SK-N-SH treated with all-trans-retinoic acid at 6 μM for 48 hours (cell line): ENCODE results near the gene HEMK1.
A peak's percentile ranks its signal among the peaks of the same experiment; 100 is the strongest.

Source experiments
- ATAC-seq: fragments of 200-7000 bp; cut with Tn5 transposase; 3 replicates; pipeline ENCODE4 v1.9.1; 2020; ENCODE audit warnings: mild to moderate bottlenecking, moderate library complexity
- ARNTL ChIP-seq: fragments of 450-650 bp; formaldehyde crosslinking; IDR thresholded peaks from 2 replicates; pipeline ENCODE4 v1.5.0; 2020; ENCODE audit warnings: low read depth, mild to moderate bottlenecking, moderate library complexity, borderline replicate concordance
- BACH2 ChIP-seq: fragments of 250-450 bp; sonication (Bioruptor Pico); IDR thresholded peaks from 2 replicates; pipeline ENCODE4 v1.9.0; 2021; ENCODE audit warnings: mild to moderate bottlenecking, borderline replicate concordance
- CREB5 ChIP-seq: fragments of 250-450 bp; sonication (Bioruptor Pico); IDR thresholded peaks from 2 replicates; pipeline ENCODE4 v1.5.1; 2020; ENCODE audit warnings: low read depth, mild to moderate bottlenecking, moderate library complexity
- CSDC2 ChIP-seq: fragments of 250-450 bp; sonication (Bioruptor Pico); IDR thresholded peaks from 2 replicates; pipeline ENCODE4 v1.5.0; 2020; ENCODE audit warnings: mild to moderate bottlenecking, moderate library complexity
- CSRNP3 ChIP-seq: fragments of 250-450 bp; sonication (Bioruptor Pico); IDR thresholded peaks from 2 replicates; pipeline ENCODE4 v1.5.1; 2021; ENCODE audit warnings: mild to moderate bottlenecking, moderate library complexity
- ESRRG ChIP-seq: fragments of 250-450 bp; sonication (Bioruptor Pico); IDR thresholded peaks from 2 replicates; pipeline ENCODE4 v1.6.1; 2021; ENCODE audit warnings: mild to moderate bottlenecking
- GLIS3 ChIP-seq: fragments of 250-450 bp; sonication (Bioruptor Pico); IDR thresholded peaks from 2 replicates; pipeline ENCODE4 v1.5.0; 2020; ENCODE audit warnings: mild to moderate bottlenecking, moderate library complexity
- ISL1 ChIP-seq: fragments of 250-450 bp; sonication (Bioruptor Pico); IDR thresholded peaks from 2 replicates; pipeline ENCODE4 v2.1.2; 2022; ENCODE audit warnings: mild to moderate bottlenecking, moderate library complexity
- PPARA ChIP-seq: fragments of 250-450 bp; sonication (Bioruptor Pico); IDR thresholded peaks from 2 replicates; pipeline ENCODE4 v1.5.0; 2020; ENCODE audit warnings: mild to moderate bottlenecking, borderline replicate concordance
- RARB ChIP-seq: fragments of 250-450 bp; sonication (Bioruptor Pico); IDR thresholded peaks from 2 replicates; pipeline ENCODE4 v1.8.0; 2021; ENCODE audit warnings: mild to moderate bottlenecking, moderate library complexity
- SNAI2 ChIP-seq: fragments of 250-450 bp; sonication (Bioruptor Pico); IDR thresholded peaks from 2 replicates; pipeline ENCODE4 v1.5.0; 2020; ENCODE audit warnings: mild to moderate bottlenecking, moderate library complexity
- TCF4 ChIP-seq: fragments of 250-450 bp; sonication (Bioruptor Pico); IDR thresholded peaks from 2 replicates; pipeline ENCODE4 v1.8.0; 2021; ENCODE audit warnings: mild to moderate bottlenecking, moderate library complexity, borderline replicate concordance
- TOX ChIP-seq: fragments of 250-450 bp; sonication (Bioruptor Pico); IDR thresholded peaks from 2 replicates; pipeline ENCODE4 v1.8.0; 2021; ENCODE audit warnings: mild to moderate bottlenecking, moderate library complexity, borderline replicate concordance
- TSHZ2 ChIP-seq: fragments of 250-450 bp; sonication (Bioruptor Pico); IDR thresholded peaks from 2 replicates; pipeline ENCODE4 v1.5.0; 2020; ENCODE audit warnings: mild to moderate bottlenecking, moderate library complexity
- ZC3H10 ChIP-seq: fragments of 250-450 bp; sonication (Bioruptor Pico); IDR thresholded peaks from 2 replicates; pipeline ENCODE4 v1.5.1; 2021; ENCODE audit warnings: mild to moderate bottlenecking, moderate library complexity
- ZFP3 ChIP-seq: fragments of 250-450 bp; sonication (Bioruptor Pico); IDR thresholded peaks from 2 replicates; pipeline ENCODE4 v1.5.0; 2020; ENCODE audit warnings: mild to moderate bottlenecking, moderate library complexity
- ZNF565 ChIP-seq: fragments of 450-650 bp; formaldehyde crosslinking; conservative IDR thresholded peaks from 2 replicates; pipeline ENCODE4 v1.5.0; 2020; ENCODE audit warnings: low read depth, mild to moderate bottlenecking, moderate library complexity
- ZNF70 ChIP-seq: fragments of 450-650 bp; formaldehyde crosslinking; IDR thresholded peaks from 2 replicates; pipeline ENCODE4 v1.5.0; 2020; ENCODE audit warnings: mild to moderate bottlenecking, moderate library complexity
- ZNF8 ChIP-seq: fragments of 450-650 bp; formaldehyde crosslinking; IDR thresholded peaks from 2 replicates; pipeline ENCODE4 v1.5.0; 2020; ENCODE audit warnings: mild to moderate bottlenecking, moderate library complexity
- TF ChIP-seq, protein P1 (sequence below): fragments of 250-450 bp; sonication (Bioruptor Pico); IDR thresholded peaks from 2 replicates; pipeline ENCODE4 v1.8.0; 2020; ENCODE audit warnings: mild to moderate bottlenecking, moderate library complexity, borderline replicate concordance

Gene HEMK1

DNA sequence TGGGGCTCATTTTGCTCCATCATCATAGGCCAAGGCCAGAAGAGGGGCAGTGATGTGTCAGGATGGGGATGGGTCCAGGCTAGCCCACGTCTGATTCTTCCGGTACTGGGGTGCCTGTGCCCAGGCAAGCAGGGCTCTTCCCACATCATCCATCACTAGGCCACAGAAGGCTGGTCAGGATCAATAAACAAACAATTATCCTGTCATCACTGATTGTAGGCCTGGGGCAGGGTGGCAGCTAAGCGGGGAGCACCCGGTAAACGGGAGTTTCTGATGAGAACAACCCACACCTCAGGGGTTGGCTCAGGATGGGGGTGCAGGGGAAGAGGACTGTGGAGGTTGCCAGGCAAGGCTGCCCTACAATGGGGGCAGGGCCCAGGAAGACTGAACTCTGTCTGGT, 47.8 kb upstream of the HEMK1 start (continued):
- TF ChIP-seq GLIS3 (CRISPR knock-in tag) (no peak), SNAI2 (CRISPR knock-in tag) (no peak), ARNTL (CRISPR knock-in tag) (no peak), ZNF70 (no peak)

DNA sequence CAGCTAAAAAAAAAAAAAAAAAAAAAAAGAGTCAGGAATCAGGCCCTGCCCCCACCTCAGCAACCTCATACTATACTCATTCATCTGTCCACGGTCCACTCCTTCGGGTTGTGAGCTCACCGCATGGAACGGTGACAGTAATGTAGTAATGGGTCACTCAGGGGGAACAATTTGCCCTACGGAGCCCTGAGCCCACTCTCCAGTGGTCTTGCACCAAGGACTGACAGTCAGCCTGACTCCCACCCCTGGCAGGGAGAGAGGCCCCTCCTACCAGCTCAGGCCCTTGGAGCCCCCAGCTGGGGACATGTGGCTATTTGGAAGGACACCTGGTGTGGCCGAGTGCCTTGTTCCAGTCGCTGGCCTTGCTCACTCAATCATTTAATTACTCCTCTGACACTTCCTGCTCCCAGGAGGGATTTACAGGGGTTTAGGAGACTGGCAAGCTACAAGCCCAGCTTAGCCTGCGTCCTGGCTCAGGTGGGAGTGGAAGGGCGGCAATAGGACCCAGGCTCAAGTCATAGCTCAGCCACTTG, 46.0 kb upstream of the HEMK1 start:
- TF ChIP-seq ZFP3 (CRISPR knock-in tag) (no peak), ZNF70 (no peak), TCF4 (no peak), CSRNP3 (no peak), CSDC2 (CRISPR knock-in tag) (no peak), RARB (no peak), ZC3H10 (CRISPR knock-in tag) (no peak)

DNA sequence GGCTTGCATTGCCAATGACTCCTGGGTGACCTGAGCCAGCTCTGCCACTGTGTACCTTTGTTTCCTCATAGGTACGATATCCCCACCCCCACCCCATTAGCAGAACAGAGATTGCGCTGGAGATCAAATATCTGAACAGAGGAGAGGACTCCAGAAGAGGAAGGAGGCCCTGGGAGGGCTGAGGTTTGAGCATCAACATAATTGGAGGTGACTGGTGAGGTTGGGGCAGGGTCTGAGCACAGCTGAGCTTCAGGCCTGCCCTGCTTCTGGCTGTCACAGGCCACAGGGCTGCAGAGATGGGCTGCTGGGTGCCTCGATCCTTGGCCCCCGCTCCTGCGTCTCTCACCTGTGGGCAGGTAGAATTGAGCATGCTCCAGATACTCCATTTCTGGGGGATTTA, 44.6 kb upstream of the HEMK1 start:
- ATAC-seq: no peak
- TF ChIP-seq RARB (no peak), SNAI2 (CRISPR knock-in tag) (no peak), ESRRG (CRISPR knock-in tag) (no peak), ISL1 (CRISPR knock-in tag) (no peak), ZNF8 (CRISPR knock-in tag) (no peak), CREB5 (no peak), BACH2 (CRISPR knock-in tag) (no peak), ZFP3 (CRISPR knock-in tag) (no peak), CSRNP3 (no peak)

More for the DNA sequence above, 46.0 kb upstream of the HEMK1 start:
- no peak for ATAC-seq

DNA sequence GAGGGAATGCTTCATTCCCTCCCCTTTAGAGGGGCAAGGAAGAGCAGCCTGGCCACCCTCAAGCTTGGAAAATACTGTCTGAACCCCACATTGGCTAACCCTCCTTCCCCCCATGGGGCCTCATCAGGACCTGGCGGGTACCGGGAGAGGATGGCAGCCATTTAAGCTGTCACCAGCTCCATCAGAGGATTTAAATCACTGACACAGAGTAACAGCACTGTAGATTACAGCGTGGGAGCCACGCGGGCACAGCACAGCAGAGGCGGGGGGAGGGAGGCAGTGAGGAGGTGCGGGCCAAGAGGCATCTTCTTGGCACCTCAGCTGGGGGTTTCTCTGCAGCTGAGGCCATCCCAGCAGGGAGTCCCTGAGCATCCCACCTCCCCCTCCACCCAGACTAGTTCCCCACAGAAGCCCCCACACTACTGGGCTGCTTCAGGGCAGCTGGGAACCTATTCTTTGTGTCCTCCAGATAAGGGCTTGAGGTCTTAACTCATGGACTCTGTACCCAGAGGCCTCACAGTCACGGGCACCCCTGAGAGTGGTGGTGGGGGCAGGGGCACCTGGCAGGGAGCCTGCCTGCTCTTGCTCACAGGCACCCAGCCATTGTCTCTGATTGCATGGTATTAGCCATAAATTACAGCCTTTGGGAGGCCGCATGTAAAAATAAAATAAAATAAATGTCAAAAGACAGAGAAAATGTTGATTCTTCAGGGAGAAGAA, 44.0 kb upstream of the HEMK1 start:
- no peak for ATAC-seq
- TF ChIP-seq ZNF70 (no peak), PPARA (CRISPR knock-in tag) (no peak)

DNA sequence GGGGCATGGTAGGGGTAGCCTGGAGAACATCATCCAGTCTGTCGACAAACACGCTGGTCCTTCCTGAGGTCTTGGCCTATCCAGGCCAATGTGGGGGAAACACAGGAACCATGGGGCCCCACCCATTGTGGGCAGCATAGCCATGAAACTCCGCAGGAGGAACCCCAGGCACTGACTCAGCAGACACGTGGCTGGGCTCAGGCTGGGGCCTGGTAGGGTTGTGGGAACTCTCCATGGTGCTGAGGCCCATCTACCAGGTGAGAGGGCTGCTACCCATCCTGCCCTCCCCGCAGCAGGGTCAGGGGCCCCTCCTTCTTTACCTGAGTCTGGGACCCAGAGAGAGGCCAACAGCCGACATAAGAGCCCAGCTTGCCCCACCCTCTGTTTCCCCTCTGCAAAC, 43.3 kb upstream of the HEMK1 start:
- TF ChIP-seq ISL1 (CRISPR knock-in tag) (no peak), GLIS3 (CRISPR knock-in tag) (no peak), CSDC2 (CRISPR knock-in tag) (no peak), TSHZ2 (CRISPR knock-in tag) (no peak), ZNF565 (CRISPR knock-in tag) (no peak), ZFP3 (CRISPR knock-in tag) (no peak), SNAI2 (CRISPR knock-in tag) (no peak), BACH2 (CRISPR knock-in tag) (no peak), ARNTL (CRISPR knock-in tag) (no peak), TOX (CRISPR knock-in tag) (no peak), ZNF8 (CRISPR knock-in tag) (no peak), TCF4 (no peak), ZC3H10 (CRISPR knock-in tag) (no peak)
- TF ChIP-seq, protein P1, sequence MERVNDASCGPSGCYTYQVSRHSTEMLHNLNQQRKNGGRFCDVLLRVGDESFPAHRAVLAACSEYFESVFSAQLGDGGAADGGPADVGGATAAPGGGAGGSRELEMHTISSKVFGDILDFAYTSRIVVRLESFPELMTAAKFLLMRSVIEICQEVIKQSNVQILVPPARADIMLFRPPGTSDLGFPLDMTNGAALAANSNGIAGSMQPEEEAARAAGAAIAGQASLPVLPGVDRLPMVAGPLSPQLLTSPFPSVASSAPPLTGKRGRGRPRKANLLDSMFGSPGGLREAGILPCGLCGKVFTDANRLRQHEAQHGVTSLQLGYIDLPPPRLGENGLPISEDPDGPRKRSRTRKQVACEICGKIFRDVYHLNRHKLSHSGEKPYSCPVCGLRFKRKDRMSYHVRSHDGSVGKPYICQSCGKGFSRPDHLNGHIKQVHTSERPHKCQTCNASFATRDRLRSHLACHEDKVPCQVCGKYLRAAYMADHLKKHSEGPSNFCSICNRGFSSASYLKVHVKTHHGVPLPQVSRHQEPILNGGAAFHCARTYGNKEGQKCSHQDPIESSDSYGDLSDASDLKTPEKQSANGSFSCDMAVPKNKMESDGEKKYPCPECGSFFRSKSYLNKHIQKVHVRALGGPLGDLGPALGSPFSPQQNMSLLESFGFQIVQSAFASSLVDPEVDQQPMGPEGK (CRISPR knock-in tag): no peak
- peak; percentile 61 for ATAC-seq
